HepG2 (cell line): ENCODE results near the gene DNAAF8. TPM values are rescaled to one million over a fixed set of nuclear protein-coding genes. Genes with fewer than 3 reads are reported as not detected.

ENCODE experiments used
- ATAC-seq: fragments of 200-7000 bp; cut with Tn5 transposase; 3 replicates; pipeline ENCODE4 v1.9.1; 2020; ENCODE audit warnings: mild to moderate bottlenecking, moderate library complexity
- BruUV-seq: library from RNA; stranded (reverse); fragments of 400-500 nt; replicated peaks from 2 replicates; lab custom pipeline; 2021; lab: Mats Ljungman, UMichigan
- CTCF ChIA-PET: fragments of 300-600 bp; formaldehyde crosslinking; extraction: SDS; loops from one replicate; lab custom pipeline; 2021; ENCODE audit warnings: low total read pairs, inconsistent platforms, low intra/inter-chr PET ratio; lab: Yijun Ruan, JAX
- POLR2A ChIA-PET: fragments of 350-600 bp; sonication (Branson Sonifier 250); formaldehyde crosslinking; loops from one replicate; lab custom pipeline; 2020; ENCODE audit warnings: antibody characterized with exemption, inconsistent platforms; lab: Yijun Ruan, JAX
- DNase-seq: peaks from one replicate; pipeline ENCODE4 v3.0.0-alpha.2; 2015; ENCODE audit warnings: low spot score
- FAIRE-seq: peaks from 3 replicates; lab custom pipeline; 2011; peaks lifted over from hg19 to GRCh38; lab: Jason Lieb, UNC
- H2AFZ ChIP-seq: one replicate; pipeline ENCODE4 v1.6.1; 2011; ENCODE audit warnings: low read length, inconsistent platforms
- H3K27ac ChIP-seq: fragments of 300-600 bp; 3 replicates; pipeline ENCODE4 v1.8.0; 2011; ENCODE audit warnings: mixed run types, mild to moderate bottlenecking, mixed read lengths, low read length, inconsistent platforms; ENCODE audit not compliant: insufficient read depth; ENCODE audit errors: extremely low read length
- H3K27me3 ChIP-seq, 2 experiments: fragments of 200-600 bp in 1 of 2; 2 replicates in 1 of 2; 3 replicates in 1 of 2; pipeline versions ENCODE4 v1.6.0 to v1.8.0; 2011; ENCODE audit warnings: low read length in 2 of 2, mild to moderate bottlenecking in 2 of 2, moderate library complexity in 2 of 2, inconsistent platforms in 1 of 2; ENCODE audit not compliant: insufficient read depth in 2 of 2, control insufficient read depth in 1 of 2
- H3K36me3 ChIP-seq, 2 experiments: fragments of 200-600 bp in 1 of 2; replicated peaks in 1 of 2; 2 replicates in 1 of 2; 3 replicates in 1 of 2; pipeline versions ENCODE4 v1.5.1 to v1.8.0; 2011; ENCODE audit warnings: low read length in 2 of 2, inconsistent platforms in 1 of 2; ENCODE audit not compliant: insufficient read depth in 2 of 2, control insufficient read depth in 1 of 2
- H3K4me1 ChIP-seq: 2 replicates; pipeline ENCODE4 v1.5.1; 2012; ENCODE audit warnings: low read length, inconsistent platforms; ENCODE audit not compliant: insufficient read depth
- H3K4me2 ChIP-seq: 2 replicates; pipeline ENCODE4 v1.6.0; 2011; ENCODE audit warnings: low read depth, low read length, inconsistent platforms
- H3K4me3 ChIP-seq, 3 experiments: fragments of 200-600 bp in 1 of 3; sonication (generic), shearing (Covaris generic) in 1 of 3; replicated peaks in 1 of 3; 2 replicates each; pipeline ENCODE4 v1.5.1; 2011 to 2016; ENCODE audit warnings: low read length in 3 of 3, inconsistent platforms in 2 of 3, low read depth in 2 of 3, mild to moderate bottlenecking in 2 of 3, control low read depth in 1 of 3, mixed read lengths in 1 of 3; ENCODE audit not compliant: insufficient read depth in 1 of 3
- H3K79me2 ChIP-seq: one replicate; pipeline ENCODE4 v1.6.1; 2011; ENCODE audit warnings: low read length, inconsistent platforms; ENCODE audit not compliant: insufficient read depth
- H3K9ac ChIP-seq: 2 replicates; pipeline ENCODE4 v1.6.0; 2011; ENCODE audit warnings: mild to moderate bottlenecking, low read depth, low read length, inconsistent platforms; ENCODE audit not compliant: insufficient read depth
- H3K9me3 ChIP-seq: 2 replicates; pipeline ENCODE4 v1.5.1; 2012; ENCODE audit warnings: mild to moderate bottlenecking, low read length
- H4K20me1 ChIP-seq: 2 replicates; pipeline ENCODE4 v1.6.0; 2011; ENCODE audit warnings: inconsistent platforms, mild to moderate bottlenecking, low read length, moderate library complexity; ENCODE audit not compliant: insufficient read depth
- AGO2 ChIP-seq: fragments of 200-400 bp; formaldehyde crosslinking; optimal IDR thresholded peaks from 2 replicates; pipeline ENCODE3; 2017; ENCODE audit warnings: mild to moderate bottlenecking, low read depth, low read length, moderate library complexity
- CERS6 ChIP-seq: sonication (generic); formaldehyde crosslinking; IDR thresholded peaks from 2 replicates; pipeline ENCODE4 v1.5.0; 2020; ENCODE audit warnings: missing genetic modification reagents
- DNMT3B ChIP-seq: conservative IDR thresholded peaks from 2 replicates; pipeline ENCODE4 v1.6.1; 2016; ENCODE audit warnings: missing biosample characterization, control low read depth
- KLF15 ChIP-seq: sonication (generic); formaldehyde crosslinking; IDR thresholded peaks from 2 replicates; pipeline ENCODE4 v1.8.1; 2023; ENCODE audit warnings: borderline replicate concordance, mild to moderate bottlenecking, inconsistent platforms, missing genetic modification reagents, mixed read lengths
- NFKBIZ ChIP-seq: IDR thresholded peaks from 2 replicates; pipeline ENCODE4 v1.6.1; 2018; ENCODE audit warnings: missing genetic modification reagents, missing compliant biosample characterization
- ZMAT5 ChIP-seq: sonication (generic); formaldehyde crosslinking; IDR thresholded peaks from 2 replicates; pipeline ENCODE4 v1.5.0; 2020; ENCODE audit warnings: mild to moderate bottlenecking, low read depth, missing genetic modification reagents, borderline replicate concordance
- whole genome bisulfite sequencing: methylation state at CpG from one replicate; pipeline ENCODE4 v1.1.6; 2017; ENCODE audit warnings: low lambda C conversion rate; 5-methylcytosine and 5-hydroxymethylcytosine counted together
- in situ Hi-C: cut with HindIII; loops from 2 replicates; pipeline ENCODE4 v1.10.0; 2017; ENCODE audit warnings: low pct_unique_long_range_greater_than_20kb; ENCODE audit not compliant: extremely low pct_ligation_motif_present
- intact Hi-C: fragments of 100-400 bp; cut with micrococcal nuclease; formaldehyde crosslinking; loops from one replicate; pipeline ENCODE4 v1.10.0; 2022; ENCODE audit not compliant: unreplicated experiment
- polyA plus RNA-seq, 8 experiments: library from polyadenylated mRNA; depleted of rRNA in 3 of 8; stranded (reverse) in 7 of 8; unstranded in 1 of 8; fragments of >200 nt; fragmentation: Illumina TruSeq in 4 of 8; extraction: Trizol in 4 of 8; gene quantifications; 2 replicates each; pipeline versions ENCODE4 v1.2.1 to v1.2.3, GENCODE V29; 2011 to 2016; ENCODE audit warnings: low read depth in 4 of 8, missing spikeins in 1 of 8, mixed read lengths in 1 of 8; ENCODE audit not compliant: insufficient read depth in 1 of 8
- total RNA-seq, 5 experiments: library from RNA; depleted of rRNA; stranded (reverse); fragments of >200 nt; fragmentation: Illumina TruSeq; extraction: Trizol; gene quantifications; 2 replicates each; pipeline ENCODE4 v1.2.3, GENCODE V29; 2016; ENCODE audit warnings: low read depth in 1 of 5
- TF ChIP-seq, protein P1 (sequence below): sonication (generic); formaldehyde crosslinking; conservative IDR thresholded peaks from 2 replicates; pipeline ENCODE4 v1.8.0; 2022; ENCODE audit warnings: missing genetic modification reagents

Gene DNAAF8
- total and polyA plus RNA-seq, 2 of the 13 experiments (the other 11 are each of a cell fraction or from before 2014, with no cell fraction given): 0.44 TPM; not detected in 1

GRCh38 chr16:4687416-4687815, 46.9 kb upstream of the DNAAF8 start (continued):
- TF ChIP-seq CERS6: no peak
- TF ChIP-seq, protein P1, sequence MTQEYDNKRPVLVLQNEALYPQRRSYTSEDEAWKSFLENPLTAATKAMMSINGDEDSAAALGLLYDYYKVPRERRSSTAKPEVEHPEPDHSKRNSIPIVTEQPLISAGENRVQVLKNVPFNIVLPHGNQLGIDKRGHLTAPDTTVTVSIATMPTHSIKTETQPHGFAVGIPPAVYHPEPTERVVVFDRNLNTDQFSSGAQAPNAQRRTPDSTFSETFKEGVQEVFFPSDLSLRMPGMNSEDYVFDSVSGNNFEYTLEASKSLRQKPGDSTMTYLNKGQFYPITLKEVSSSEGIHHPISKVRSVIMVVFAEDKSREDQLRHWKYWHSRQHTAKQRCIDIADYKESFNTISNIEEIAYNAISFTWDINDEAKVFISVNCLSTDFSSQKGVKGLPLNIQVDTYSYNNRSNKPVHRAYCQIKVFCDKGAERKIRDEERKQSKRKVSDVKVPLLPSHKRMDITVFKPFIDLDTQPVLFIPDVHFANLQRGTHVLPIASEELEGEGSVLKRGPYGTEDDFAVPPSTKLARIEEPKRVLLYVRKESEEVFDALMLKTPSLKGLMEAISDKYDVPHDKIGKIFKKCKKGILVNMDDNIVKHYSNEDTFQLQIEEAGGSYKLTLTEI (CRISPR knock-in tag): no peak
- TF ChIP-seq NFKBIZ (CRISPR knock-in tag): no peak
- TF ChIP-seq ZMAT5: no peak
- no peak for TF ChIP-seq DNMT3B

DNA sequence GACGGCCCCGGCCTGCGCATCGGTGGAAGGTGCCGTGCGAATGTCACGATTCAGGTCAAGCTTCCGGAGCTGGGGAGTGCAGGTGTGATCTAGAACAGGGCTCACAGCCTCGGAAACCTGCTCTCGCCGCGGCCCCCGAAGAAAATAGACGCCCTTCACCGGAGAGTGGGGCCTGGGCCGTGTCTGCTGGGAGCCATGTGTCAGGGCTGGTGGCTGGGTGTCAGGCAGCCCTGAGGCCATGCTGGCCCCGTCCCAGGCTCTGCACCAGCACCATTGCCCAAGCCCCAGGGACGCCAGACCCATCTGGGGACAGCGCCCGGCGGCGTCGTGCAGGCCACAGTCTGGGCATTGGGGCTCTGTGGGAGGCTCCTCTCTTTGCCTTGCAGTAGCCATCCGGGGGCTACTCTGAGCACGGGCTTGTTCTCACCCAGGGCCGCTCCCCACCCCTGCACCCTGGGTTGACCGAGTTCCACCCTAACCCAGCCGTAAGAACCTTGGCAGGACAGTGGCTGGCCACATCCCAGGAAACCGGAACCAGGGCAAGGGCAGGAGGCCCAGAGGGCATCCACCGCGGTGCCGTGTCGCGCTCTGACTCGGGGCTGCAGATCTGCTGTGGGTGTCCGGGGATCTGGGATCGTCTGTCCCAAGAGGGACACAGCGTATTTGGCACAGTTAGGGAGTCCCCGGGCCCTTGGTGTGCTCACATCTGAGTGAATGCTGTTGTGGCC, 46.2 kb upstream of the DNAAF8 start:
- Histone ChIP-seq H3K79me2 (no peaks in the 10 kb centered on the region), H3K4me1 (peaks cover 14% of the 10 kb centered on the region), H3K27ac (no peak overlapping the region), H3K4me3 (no peak overlapping the region), H3K9ac (no peak overlapping the region), H3K36me3 (peaks cover 23 to 35% of the 10 kb centered on the region in 2 experiments; a peak in 4 of 5 replicates), H3K9me3 (no peaks in the 10 kb centered on the region), H4K20me1 (no peaks in the 10 kb centered on the region), H3K27me3 (no peaks in the 10 kb centered on the region), H3K4me2 (no peak overlapping the region), H2AFZ (no peak overlapping the region)
- WGBS: 96% methylated on average over 17 of the region's 39 CpGs
- no TSS peak for BruUV-seq
- no peak for ATAC-seq
- no peak for DNase-seq
- no peak for FAIRE-seq
- in situ Hi-C loops (no loop called here), intact Hi-C loops (no loop called here)
- CTCF ChIA-PET: no interaction called here
- peak; percentile 55 for TF ChIP-seq AGO2
- no peak for TF ChIP-seq KLF15 (CRISPR knock-in tag)
- POLR2A ChIA-PET: no interaction called here
